ENCODE data around the gene APBB2. TPM values are rescaled to one million over a fixed set of nuclear protein-coding genes. Genes with fewer than 3 reads are reported as not detected.

APBB2 gene
- total and polyA plus RNA-seq, 2 of the 4 experiments (the other 2 are of a cell fraction): 47.9 to 75.5 TPM

DNA sequence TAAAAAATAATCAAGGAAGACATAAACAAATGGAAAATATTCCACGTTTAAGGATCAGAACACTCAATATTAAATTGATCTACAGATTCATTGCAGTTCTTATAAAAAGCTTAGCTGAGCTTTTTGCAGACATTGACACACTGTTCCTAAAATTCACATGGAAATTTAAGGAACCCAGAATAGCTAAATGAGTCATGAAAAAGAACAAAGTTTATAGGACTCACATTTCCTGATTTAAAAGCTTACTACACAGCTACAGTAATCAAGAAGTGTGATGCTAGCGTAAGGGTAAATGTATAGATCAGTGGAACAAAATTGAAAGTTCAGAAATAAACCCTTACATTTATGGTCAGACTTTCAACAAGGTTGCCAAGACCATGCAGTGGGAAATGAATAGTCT, 431.5 kb downstream of the APBB2 start:
- Histone ChIP-seq H3K9ac (ENCODE audit: low read depth, low read length) (no peak overlapping the region), H2BK15ac (ENCODE audit: low read depth, low read length) (no peak overlapping the region), H2BK120ac (ENCODE audit: low read depth, low read length) (no peak overlapping the region), H2BK5ac (ENCODE audit: low read depth, low read length, poor library complexity, severe bottlenecking) (no peak overlapping the region), H3K4me3 (ENCODE audit: insufficient read depth, low read depth, low read length) (no peak overlapping the region), H3K9me1 (ENCODE audit: insufficient read depth, low read length) (no peaks in the 10 kb centered on the region), H4K20me1 (ENCODE audit: insufficient read depth, low read length) (no peaks in the 10 kb centered on the region), H3K4me1 (ENCODE audit: control insufficient read depth, insufficient read depth, low read length) (no peaks in the 10 kb centered on the region), H2BK20ac (ENCODE audit: low read depth, low read length) (no peak overlapping the region), H4K5ac (ENCODE audit: low read depth, low read length) (no peak overlapping the region), H3K36me3 (ENCODE audit: control insufficient read depth, insufficient read depth, low read length) (no peaks in the 10 kb centered on the region), H2AK5ac (ENCODE audit: low read depth, low read length) (no peak overlapping the region), H4K91ac (ENCODE audit: insufficient read depth, low read depth, low read length) (no peak overlapping the region), H3K56ac (ENCODE audit: extremely low read depth, insufficient read depth, low read length) (no peak overlapping the region), H3K18ac (ENCODE audit: low read depth, low read length) (no peak overlapping the region), H2AK9ac (replicated peaks; ENCODE audit: low read depth, low read length, poor library complexity) (no peak overlapping the region), H3K4me2 (ENCODE audit: low read depth, low read length) (no peak overlapping the region), H3K9me3 (ENCODE audit: control insufficient read depth, insufficient read depth, low read length) (peaks cover 2% of the 10 kb centered on the region; the same call in 1 of the 2 replicates), H3K4ac (ENCODE audit: low read depth, low read length) (no peak overlapping the region), H4K8ac (ENCODE audit: low read depth in 2 of 2, low read length in 2 of 2) (no peak overlapping the region), H3K14ac (replicated peaks; ENCODE audit: low read depth, low read length) (no peak overlapping the region), H3K79me1 (ENCODE audit: low read depth in 1 of 2, low read length in 2 of 2) (no peaks in the 10 kb centered on the region), H3K27ac (ENCODE audit: insufficient read depth, low read length) (no peak overlapping the region), H2AFZ (replicated peaks; ENCODE audit: low read length, poor library complexity) (no peak overlapping the region), H3K23ac (ENCODE audit: low read depth, low read length) (no peak overlapping the region), H3K27me3 (ENCODE audit: control insufficient read depth, insufficient read depth, low read length) (peaks cover 4% of the 10 kb centered on the region)
- dilution Hi-C loops (cut with HindIII; ENCODE audit: low sequenced_read_pairs, unreplicated experiment) (no loop called here), in situ Hi-C loops (cut with MboI; ENCODE audit: low sequenced_read_pairs) (no loop called here), intact Hi-C loops (cut with micrococcal nuclease) (no loop called here)
- CTCF ChIA-PET: no interaction called here
- no CpG with 5 or more reads among the region's 2 CpGs for WGBS, 2 experiments (ENCODE audit: extremely low coverage in 2 of 2, insufficient read length in 1 of 2)
- no peak for DNase-seq
- POLR2A ChIA-PET (ENCODE audit: unreplicated experiment): no interaction called here
- ATAC-seq (ENCODE audit: low read depth): no peak
- no peak for TF ChIP-seq POLR2A (IDR thresholded peaks at IDR 0.05; ENCODE audit: low read depth, low read length)
- TF ChIP-seq, protein P1, sequence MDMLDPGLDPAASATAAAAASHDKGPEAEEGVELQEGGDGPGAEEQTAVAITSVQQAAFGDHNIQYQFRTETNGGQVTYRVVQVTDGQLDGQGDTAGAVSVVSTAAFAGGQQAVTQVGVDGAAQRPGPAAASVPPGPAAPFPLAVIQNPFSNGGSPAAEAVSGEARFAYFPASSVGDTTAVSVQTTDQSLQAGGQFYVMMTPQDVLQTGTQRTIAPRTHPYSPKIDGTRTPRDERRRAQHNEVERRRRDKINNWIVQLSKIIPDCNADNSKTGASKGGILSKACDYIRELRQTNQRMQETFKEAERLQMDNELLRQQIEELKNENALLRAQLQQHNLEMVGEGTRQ (IDR thresholded peaks at IDR 0.05; ENCODE audit: low read depth, low read length): no peak
- TF ChIP-seq, protein P2, sequence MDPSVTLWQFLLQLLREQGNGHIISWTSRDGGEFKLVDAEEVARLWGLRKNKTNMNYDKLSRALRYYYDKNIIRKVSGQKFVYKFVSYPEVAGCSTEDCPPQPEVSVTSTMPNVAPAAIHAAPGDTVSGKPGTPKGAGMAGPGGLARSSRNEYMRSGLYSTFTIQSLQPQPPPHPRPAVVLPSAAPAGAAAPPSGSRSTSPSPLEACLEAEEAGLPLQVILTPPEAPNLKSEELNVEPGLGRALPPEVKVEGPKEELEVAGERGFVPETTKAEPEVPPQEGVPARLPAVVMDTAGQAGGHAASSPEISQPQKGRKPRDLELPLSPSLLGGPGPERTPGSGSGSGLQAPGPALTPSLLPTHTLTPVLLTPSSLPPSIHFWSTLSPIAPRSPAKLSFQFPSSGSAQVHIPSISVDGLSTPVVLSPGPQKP (IDR thresholded peaks at IDR 0.05; ENCODE audit: borderline replicate concordance, low read depth, low read length): no peak
- BruUV-seq (replicated peaks): no TSS peak

Measured in IMR-90 (cell line).